KMS-11 (cell line): ENCODE results near the gene FDX1.

Experiments used
- H2AFZ ChIP-seq: fragments of 200-600 bp; sonication (generic); 2 replicates; pipeline ENCODE4 v1.6.1; 2016; ENCODE audit warnings: antibody characterized with exemption, mixed run types, low read depth
- H3K27ac ChIP-seq: fragments of 200-600 bp; sonication (generic); 2 replicates; pipeline ENCODE4 v1.6.1; 2016; ENCODE audit warnings: mild to moderate bottlenecking, mixed run types
- H3K27me3 ChIP-seq: fragments of 200-600 bp; sonication (generic); 2 replicates; pipeline ENCODE4 v1.6.1; 2017; ENCODE audit warnings: mild to moderate bottlenecking, low read depth, mixed run types, moderate library complexity; ENCODE audit not compliant: insufficient read depth
- H3K36me3 ChIP-seq: fragments of 200-600 bp; sonication (generic); 2 replicates; pipeline ENCODE4 v1.6.1; 2017; ENCODE audit warnings: mild to moderate bottlenecking, mixed run types; ENCODE audit not compliant: insufficient read depth
- H3K4me1 ChIP-seq: fragments of 200-600 bp; sonication (generic); 2 replicates; pipeline ENCODE4 v1.6.1; 2016; ENCODE audit warnings: mild to moderate bottlenecking, low read depth, mixed run types; ENCODE audit not compliant: poor library complexity, severe bottlenecking
- H3K4me2 ChIP-seq: fragments of 200-600 bp; sonication (generic); 2 replicates; pipeline ENCODE4 v1.7.0; 2016; ENCODE audit warnings: mild to moderate bottlenecking, mixed run types
- H3K4me3 ChIP-seq: fragments of 200-600 bp; sonication (generic); IDR thresholded peaks from 2 replicates; pipeline ENCODE4 v1.6.1; 2017; ENCODE audit warnings: low read depth, low read length, mixed read lengths; ENCODE audit not compliant: insufficient read depth
- H3K79me2 ChIP-seq: fragments of 200-600 bp; sonication (generic); 2 replicates; pipeline ENCODE4 v1.6.1; 2016; ENCODE audit warnings: low read depth, mixed run types; ENCODE audit not compliant: insufficient read depth
- H3K9ac ChIP-seq: fragments of 200-600 bp; sonication (generic); 2 replicates; pipeline ENCODE4 v1.6.1; 2016; ENCODE audit warnings: mild to moderate bottlenecking, mixed run types
- H4K20me1 ChIP-seq: fragments of 200-600 bp; sonication (generic); 2 replicates; pipeline ENCODE4 v1.6.1; 2016; ENCODE audit warnings: mild to moderate bottlenecking, mixed run types; ENCODE audit not compliant: insufficient read depth
- CTCF ChIP-seq: fragments of 200-600 bp; sonication (generic); conservative IDR thresholded peaks from 2 replicates; pipeline ENCODE4 v1.6.1; 2017; ENCODE audit warnings: low read depth, mild to moderate bottlenecking, antibody characterized with exemption, low read length, moderate library complexity, mixed read lengths

The FDX1 gene

GRCh38 chr11:110467556-110467955 is 37.8 kb downstream of the FDX1 start:
- Histone ChIP-seq H3K9ac (no peak overlapping the region), H3K4me1 (no peaks in the 10 kb centered on the region), H3K27ac (no peak overlapping the region), H4K20me1 (no peaks in the 10 kb centered on the region), H3K4me2 (no peak overlapping the region), H3K27me3 (no peaks in the 10 kb centered on the region), H2AFZ (no peak overlapping the region), H3K36me3 (no peaks in the 10 kb centered on the region), H3K4me3 (no peak overlapping the region), H3K79me2 (no peaks in the 10 kb centered on the region)
- no peak for TF ChIP-seq CTCF

GRCh38 chr11:110468121-110468520 is 38.4 kb downstream of the FDX1 start:
- TF ChIP-seq CTCF, result no peak
- no peaks in the 10 kb centered on the region for H4K20me1 ChIP-seq

GRCh38 chr11:110469127-110469526 is 39.4 kb downstream of the FDX1 start:
- H3K4me1 ChIP-seq, result no peaks in the 10 kb centered on the region
- no peaks in the 10 kb centered on the region for H3K27me3 ChIP-seq
- TF ChIP-seq CTCF, result no peak
- no peak overlapping the region for H3K9ac ChIP-seq
- no peak overlapping the region for H3K4me2 ChIP-seq
- H4K20me1 ChIP-seq, result no peaks in the 10 kb centered on the region
- no peak overlapping the region for H3K4me3 ChIP-seq
- H2AFZ ChIP-seq, result no peak overlapping the region
- H3K36me3 ChIP-seq, result no peaks in the 10 kb centered on the region
- H3K27ac ChIP-seq, result no peak overlapping the region
- no peaks in the 10 kb centered on the region for H3K79me2 ChIP-seq

More at GRCh38 chr11:110468121-110468520, 38.4 kb downstream of the FDX1 start:
- Histone ChIP-seq H3K36me3 (no peaks in the 10 kb centered on the region), H3K79me2 (no peaks in the 10 kb centered on the region), H3K27me3 (no peaks in the 10 kb centered on the region), H3K9ac (no peak overlapping the region), H3K4me3 (no peak overlapping the region), H3K4me1 (no peaks in the 10 kb centered on the region), H2AFZ (no peak overlapping the region), H3K27ac (no peak overlapping the region), H3K4me2 (no peak overlapping the region)

GRCh38 chr11:110470716-110471115 is 41.0 kb downstream of the FDX1 start:
- no peak for TF ChIP-seq CTCF
- no peak overlapping the region for H2AFZ ChIP-seq
- no peak overlapping the region for H3K9ac ChIP-seq
- H3K4me3 ChIP-seq, result no peak overlapping the region
- no peaks in the 10 kb centered on the region for H3K36me3 ChIP-seq
- no peaks in the 10 kb centered on the region for H4K20me1 ChIP-seq
- no peak overlapping the region for H3K27ac ChIP-seq
- H3K4me2 ChIP-seq, result no peak overlapping the region
- no peaks in the 10 kb centered on the region for H3K79me2 ChIP-seq
- H3K4me1 ChIP-seq, result no peaks in the 10 kb centered on the region
- H3K27me3 ChIP-seq, result no peaks in the 10 kb centered on the region
